HL-60 (cell line): ENCODE results near the gene SCG2.

ENCODE experiments used
- DNase-seq, 2 experiments: peaks; one replicate each; pipeline ENCODE4 v3.0.0-alpha.2; 2010 to 2020; ENCODE audit warnings: low read depth in 1 of 2, low spot score in 1 of 2
- H3K27ac ChIP-seq: fragments of 250-450 bp; sonication (Bioruptor Pico); replicated peaks from 2 replicates; pipeline ENCODE4 v1.5.1; 2020; ENCODE audit warnings: mild to moderate bottlenecking, moderate library complexity
- H3K27me3 ChIP-seq: fragments of 250-450 bp; sonication (Bioruptor Pico); 2 replicates; pipeline ENCODE4 v1.5.1; 2021; ENCODE audit warnings: mild to moderate bottlenecking, moderate library complexity; ENCODE audit not compliant: insufficient read depth, poor library complexity, severe bottlenecking
- H3K4me3 ChIP-seq: replicated peaks from 2 replicates; pipeline ENCODE4 v1.5.1; 2011; ENCODE audit warnings: mild to moderate bottlenecking, control low read depth, low read length; ENCODE audit not compliant: insufficient read depth
- GABPA ChIP-seq: IDR thresholded peaks from 2 replicates; pipeline ENCODE4 v1.6.1; 2012; ENCODE audit warnings: low read depth
- POLR2AphosphoS5 ChIP-seq: IDR thresholded peaks from 2 replicates; pipeline ENCODE4 v1.6.1; 2012; ENCODE audit warnings: low read depth
- SPI1 ChIP-seq: IDR thresholded peaks from 2 replicates; pipeline ENCODE4 v1.6.1; 2012; ENCODE audit warnings: low read depth, mild to moderate bottlenecking, borderline replicate concordance
- TF ChIP-seq, protein P1 (sequence below): IDR thresholded peaks from 2 replicates; pipeline ENCODE4 v1.6.1; 2012; ENCODE audit warnings: low read depth; ENCODE audit not compliant: insufficient replicate concordance
- TF ChIP-seq, protein P2 (sequence below): IDR thresholded peaks from one replicate; pipeline ENCODE4 v1.5.1; 2011; ENCODE audit warnings: low read length, control low read depth, inconsistent platforms; ENCODE audit not compliant: insufficient read depth

Gene SCG2

DNA sequence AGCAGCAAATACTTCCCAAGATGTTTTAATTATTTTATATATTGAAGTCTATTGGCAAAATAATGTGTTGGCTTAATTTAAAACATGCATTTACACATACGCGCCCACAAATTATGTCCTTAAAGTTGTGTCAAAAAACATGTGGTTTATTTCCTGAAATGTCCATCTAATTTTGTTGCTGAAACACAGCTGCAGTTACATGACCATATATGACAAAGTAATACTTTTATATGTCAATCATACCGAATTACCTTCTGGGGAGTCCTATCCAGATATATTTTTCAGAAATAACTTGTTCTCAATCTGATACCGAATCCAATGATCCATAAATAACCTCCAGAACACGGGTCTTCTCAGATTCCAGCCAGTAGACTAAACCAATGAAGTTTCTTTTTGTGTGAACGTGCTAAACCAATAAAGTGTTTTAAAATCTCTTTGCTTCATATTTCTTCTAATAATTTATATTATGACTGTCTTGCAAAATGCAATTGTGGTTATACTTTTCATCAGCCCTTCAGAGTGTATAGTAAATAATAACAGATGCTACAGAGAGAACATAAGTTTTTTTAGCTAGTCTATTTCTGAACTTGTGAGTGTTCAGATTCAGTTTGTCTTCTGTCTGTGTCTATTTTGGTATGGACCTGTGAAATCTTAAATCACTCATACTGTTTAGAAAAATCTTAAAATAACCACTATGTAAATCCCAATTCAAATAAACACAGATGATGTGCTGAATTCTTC, 2.4 kb downstream of the SCG2 start:
- no peak overlapping the region for H3K4me3 ChIP-seq
- no peak overlapping the region for H3K27ac ChIP-seq
- TF ChIP-seq, protein P1, sequence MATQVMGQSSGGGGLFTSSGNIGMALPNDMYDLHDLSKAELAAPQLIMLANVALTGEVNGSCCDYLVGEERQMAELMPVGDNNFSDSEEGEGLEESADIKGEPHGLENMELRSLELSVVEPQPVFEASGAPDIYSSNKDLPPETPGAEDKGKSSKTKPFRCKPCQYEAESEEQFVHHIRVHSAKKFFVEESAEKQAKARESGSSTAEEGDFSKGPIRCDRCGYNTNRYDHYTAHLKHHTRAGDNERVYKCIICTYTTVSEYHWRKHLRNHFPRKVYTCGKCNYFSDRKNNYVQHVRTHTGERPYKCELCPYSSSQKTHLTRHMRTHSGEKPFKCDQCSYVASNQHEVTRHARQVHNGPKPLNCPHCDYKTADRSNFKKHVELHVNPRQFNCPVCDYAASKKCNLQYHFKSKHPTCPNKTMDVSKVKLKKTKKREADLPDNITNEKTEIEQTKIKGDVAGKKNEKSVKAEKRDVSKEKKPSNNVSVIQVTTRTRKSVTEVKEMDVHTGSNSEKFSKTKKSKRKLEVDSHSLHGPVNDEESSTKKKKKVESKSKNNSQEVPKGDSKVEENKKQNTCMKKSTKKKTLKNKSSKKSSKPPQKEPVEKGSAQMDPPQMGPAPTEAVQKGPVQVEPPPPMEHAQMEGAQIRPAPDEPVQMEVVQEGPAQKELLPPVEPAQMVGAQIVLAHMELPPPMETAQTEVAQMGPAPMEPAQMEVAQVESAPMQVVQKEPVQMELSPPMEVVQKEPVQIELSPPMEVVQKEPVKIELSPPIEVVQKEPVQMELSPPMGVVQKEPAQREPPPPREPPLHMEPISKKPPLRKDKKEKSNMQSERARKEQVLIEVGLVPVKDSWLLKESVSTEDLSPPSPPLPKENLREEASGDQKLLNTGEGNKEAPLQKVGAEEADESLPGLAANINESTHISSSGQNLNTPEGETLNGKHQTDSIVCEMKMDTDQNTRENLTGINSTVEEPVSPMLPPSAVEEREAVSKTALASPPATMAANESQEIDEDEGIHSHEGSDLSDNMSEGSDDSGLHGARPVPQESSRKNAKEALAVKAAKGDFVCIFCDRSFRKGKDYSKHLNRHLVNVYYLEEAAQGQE = no peak
- TF ChIP-seq, protein P2, sequence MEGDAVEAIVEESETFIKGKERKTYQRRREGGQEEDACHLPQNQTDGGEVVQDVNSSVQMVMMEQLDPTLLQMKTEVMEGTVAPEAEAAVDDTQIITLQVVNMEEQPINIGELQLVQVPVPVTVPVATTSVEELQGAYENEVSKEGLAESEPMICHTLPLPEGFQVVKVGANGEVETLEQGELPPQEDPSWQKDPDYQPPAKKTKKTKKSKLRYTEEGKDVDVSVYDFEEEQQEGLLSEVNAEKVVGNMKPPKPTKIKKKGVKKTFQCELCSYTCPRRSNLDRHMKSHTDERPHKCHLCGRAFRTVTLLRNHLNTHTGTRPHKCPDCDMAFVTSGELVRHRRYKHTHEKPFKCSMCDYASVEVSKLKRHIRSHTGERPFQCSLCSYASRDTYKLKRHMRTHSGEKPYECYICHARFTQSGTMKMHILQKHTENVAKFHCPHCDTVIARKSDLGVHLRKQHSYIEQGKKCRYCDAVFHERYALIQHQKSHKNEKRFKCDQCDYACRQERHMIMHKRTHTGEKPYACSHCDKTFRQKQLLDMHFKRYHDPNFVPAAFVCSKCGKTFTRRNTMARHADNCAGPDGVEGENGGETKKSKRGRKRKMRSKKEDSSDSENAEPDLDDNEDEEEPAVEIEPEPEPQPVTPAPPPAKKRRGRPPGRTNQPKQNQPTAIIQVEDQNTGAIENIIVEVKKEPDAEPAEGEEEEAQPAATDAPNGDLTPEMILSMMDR = no peak
- TF ChIP-seq GABPA (no peak), POLR2AphosphoS5 (no peak), SPI1 (no peak)
- H3K27me3 ChIP-seq = no peaks in the 10 kb centered on the region
- no peak for DNase-seq

DNA sequence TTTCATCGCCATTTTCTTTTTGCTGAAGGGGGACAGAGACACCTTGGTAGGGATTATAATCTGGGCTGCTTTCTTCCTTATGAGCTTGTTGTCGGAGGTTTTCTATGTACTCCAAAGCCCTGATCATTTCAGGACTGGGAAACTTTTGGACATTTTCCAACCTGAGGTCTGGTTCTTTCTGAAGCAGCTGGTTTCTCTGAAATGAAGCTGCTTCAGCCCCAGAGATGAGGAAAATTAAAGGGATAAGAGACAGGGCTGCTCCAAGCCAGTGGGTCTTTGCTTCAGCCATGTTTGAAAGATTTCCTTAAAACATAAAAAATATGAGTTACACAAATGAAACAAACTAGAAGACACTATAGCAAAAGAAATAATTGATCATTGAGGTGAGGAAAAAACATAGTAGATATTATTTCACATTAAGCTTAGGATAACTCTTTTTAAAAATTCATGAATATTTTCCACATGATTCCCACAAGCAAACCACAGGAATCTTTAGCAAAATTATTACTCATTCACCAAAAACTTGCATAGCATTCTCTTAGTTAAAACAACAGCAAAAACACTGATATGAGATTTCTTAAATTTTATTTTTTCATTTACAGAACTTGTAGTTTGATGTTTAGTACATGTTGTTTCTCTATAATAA, 3.0 kb downstream of the SCG2 start:
- no peak for DNase-seq
- no peaks in the 10 kb centered on the region for H3K27me3 ChIP-seq
- H3K4me3 ChIP-seq = no peak overlapping the region
- no peak overlapping the region for H3K27ac ChIP-seq
- TF ChIP-seq, protein P2 = no peak
- TF ChIP-seq, protein P1 = no peak

DNA sequence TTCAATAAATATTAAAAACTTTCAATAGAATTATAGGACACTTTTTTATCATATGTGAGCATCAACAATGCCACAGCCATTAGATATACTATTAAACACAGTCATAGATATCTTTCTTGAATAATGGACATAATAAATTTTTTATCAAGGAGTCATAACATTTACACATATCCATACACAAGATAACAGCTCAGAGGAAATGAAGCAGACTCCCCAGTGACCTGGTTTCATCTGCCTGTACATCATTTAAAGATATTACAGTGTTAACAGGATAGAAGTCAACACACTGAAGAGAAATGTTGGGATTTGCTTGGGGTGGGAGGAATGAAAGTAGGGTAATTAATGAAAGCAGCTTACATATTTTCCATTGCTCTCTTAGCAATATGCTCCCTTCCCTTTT, 5.1 kb downstream of the SCG2 start:
- Histone ChIP-seq H3K27me3 (no peaks in the 10 kb centered on the region), H3K4me3 (no peak overlapping the region), H3K27ac (no peak overlapping the region)
- TF ChIP-seq GABPA (no peak), POLR2AphosphoS5 (no peak), SPI1 (no peak)
- TF ChIP-seq, protein P1 = no peak
- TF ChIP-seq, protein P2 = no peak
- DNase-seq = no peak
